ENCODE measurements around the gene MAP2K3. TPM values are rescaled to one million over a fixed set of nuclear protein-coding genes. Genes with fewer than 3 reads are reported as not detected.

The MAP2K3 gene
- polyA plus RNA-seq, 1 donor from 2014 or later, result 5.3 TPM

GRCh38 chr17:21239680-21240368 is 44.7 kb upstream of the MAP2K3 start:
- no peaks in the 10 kb centered on the region for H3F3A ChIP-seq (ENCODE audit: insufficient read depth, low read length, poor library complexity, severe bottlenecking)
- no peak overlapping the region for H3K9ac ChIP-seq (ENCODE audit: low read length)
- no peak overlapping the region for H3K27ac ChIP-seq (ENCODE audit: low read length)
- no peak overlapping the region for H2AFZ ChIP-seq (ENCODE audit: low read depth, low read length)
- no peaks in the 10 kb centered on the region for H3K9me3 ChIP-seq (ENCODE audit: low read length)
- no peak for TF ChIP-seq EP300 (conservative IDR thresholded peaks at IDR 0.05; ENCODE audit: poor library complexity, severe bottlenecking)
- TF ChIP-seq, protein P1, sequence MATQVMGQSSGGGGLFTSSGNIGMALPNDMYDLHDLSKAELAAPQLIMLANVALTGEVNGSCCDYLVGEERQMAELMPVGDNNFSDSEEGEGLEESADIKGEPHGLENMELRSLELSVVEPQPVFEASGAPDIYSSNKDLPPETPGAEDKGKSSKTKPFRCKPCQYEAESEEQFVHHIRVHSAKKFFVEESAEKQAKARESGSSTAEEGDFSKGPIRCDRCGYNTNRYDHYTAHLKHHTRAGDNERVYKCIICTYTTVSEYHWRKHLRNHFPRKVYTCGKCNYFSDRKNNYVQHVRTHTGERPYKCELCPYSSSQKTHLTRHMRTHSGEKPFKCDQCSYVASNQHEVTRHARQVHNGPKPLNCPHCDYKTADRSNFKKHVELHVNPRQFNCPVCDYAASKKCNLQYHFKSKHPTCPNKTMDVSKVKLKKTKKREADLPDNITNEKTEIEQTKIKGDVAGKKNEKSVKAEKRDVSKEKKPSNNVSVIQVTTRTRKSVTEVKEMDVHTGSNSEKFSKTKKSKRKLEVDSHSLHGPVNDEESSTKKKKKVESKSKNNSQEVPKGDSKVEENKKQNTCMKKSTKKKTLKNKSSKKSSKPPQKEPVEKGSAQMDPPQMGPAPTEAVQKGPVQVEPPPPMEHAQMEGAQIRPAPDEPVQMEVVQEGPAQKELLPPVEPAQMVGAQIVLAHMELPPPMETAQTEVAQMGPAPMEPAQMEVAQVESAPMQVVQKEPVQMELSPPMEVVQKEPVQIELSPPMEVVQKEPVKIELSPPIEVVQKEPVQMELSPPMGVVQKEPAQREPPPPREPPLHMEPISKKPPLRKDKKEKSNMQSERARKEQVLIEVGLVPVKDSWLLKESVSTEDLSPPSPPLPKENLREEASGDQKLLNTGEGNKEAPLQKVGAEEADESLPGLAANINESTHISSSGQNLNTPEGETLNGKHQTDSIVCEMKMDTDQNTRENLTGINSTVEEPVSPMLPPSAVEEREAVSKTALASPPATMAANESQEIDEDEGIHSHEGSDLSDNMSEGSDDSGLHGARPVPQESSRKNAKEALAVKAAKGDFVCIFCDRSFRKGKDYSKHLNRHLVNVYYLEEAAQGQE (IDR thresholded peaks at IDR 0.05; ENCODE audit: borderline replicate concordance), result no peak
- TF ChIP-seq RAD21 (conservative IDR thresholded peaks at IDR 0.05), result no peak
- TF ChIP-seq POLR2AphosphoS5 (IDR thresholded peaks at IDR 0.05), result no peak
- TF ChIP-seq SMC3 (conservative IDR thresholded peaks at IDR 0.05; ENCODE audit: poor library complexity), result no peak
- TF ChIP-seq CTCF (IDR thresholded peaks at IDR 0.05; ENCODE audit: poor library complexity, severe bottlenecking), result no peak
- no peak for TF ChIP-seq MXI1 (conservative IDR thresholded peaks at IDR 0.05; ENCODE audit: poor library complexity, severe bottlenecking)
- TF ChIP-seq EZH2 (IDR thresholded peaks at IDR 0.05; ENCODE audit: borderline replicate concordance, insufficient read depth, low read length, poor library complexity, severe bottlenecking), result no peak
- TF ChIP-seq TAF1 (IDR thresholded peaks at IDR 0.05; ENCODE audit: low read depth), result no peak
- H3K9me2 ChIP-seq (ENCODE audit: insufficient read depth, low read length), result no peaks in the 10 kb centered on the region
- no peaks in the 10 kb centered on the region for H3K36me3 ChIP-seq (ENCODE audit: insufficient read depth, low read length)
- H3K4me2 ChIP-seq (ENCODE audit: low read length), result no peak overlapping the region
- no peaks in the 10 kb centered on the region for H4K20me1 ChIP-seq (ENCODE audit: insufficient read depth)
- H3K4me3 ChIP-seq (ENCODE audit: low read length), result no peak overlapping the region
- no peaks in the 10 kb centered on the region for H3K79me2 ChIP-seq (replicated peaks; ENCODE audit: insufficient read depth, low read length)
- H3K27me3 ChIP-seq (ENCODE audit: insufficient read depth, low read depth, low read length), result no peaks in the 10 kb centered on the region

- no peaks in the 10 kb centered on the region for H4K20me1 ChIP-seq (ENCODE audit: insufficient read depth)
- no peaks in the 10 kb centered on the region for H3K36me3 ChIP-seq (ENCODE audit: insufficient read depth, low read length)
- no peak overlapping the region for H3K9ac ChIP-seq (ENCODE audit: low read length)
- no peaks in the 10 kb centered on the region for H3K79me2 ChIP-seq (replicated peaks; ENCODE audit: insufficient read depth, low read length)
- H3K27me3 ChIP-seq (ENCODE audit: insufficient read depth, low read depth, low read length), result no peaks in the 10 kb centered on the region
- no peaks in the 10 kb centered on the region for H3F3A ChIP-seq (ENCODE audit: insufficient read depth, low read length, poor library complexity, severe bottlenecking)
- H3K9me2 ChIP-seq (ENCODE audit: insufficient read depth, low read length), result no peaks in the 10 kb centered on the region
- no peak for TF ChIP-seq EZH2 (IDR thresholded peaks at IDR 0.05; ENCODE audit: borderline replicate concordance, insufficient read depth, low read length, poor library complexity, severe bottlenecking)
- no peak for TF ChIP-seq CTCF (IDR thresholded peaks at IDR 0.05; ENCODE audit: poor library complexity, severe bottlenecking)
- TF ChIP-seq, protein P1 (IDR thresholded peaks at IDR 0.05; ENCODE audit: borderline replicate concordance), result no peak
- no peak for TF ChIP-seq TAF1 (IDR thresholded peaks at IDR 0.05; ENCODE audit: low read depth)
- no peak for TF ChIP-seq EP300 (conservative IDR thresholded peaks at IDR 0.05; ENCODE audit: poor library complexity, severe bottlenecking)
- no peak for TF ChIP-seq RAD21 (conservative IDR thresholded peaks at IDR 0.05)
- no peak for TF ChIP-seq POLR2AphosphoS5 (IDR thresholded peaks at IDR 0.05)
- no peak for TF ChIP-seq MXI1 (conservative IDR thresholded peaks at IDR 0.05; ENCODE audit: poor library complexity, severe bottlenecking)
- no peak for TF ChIP-seq SMC3 (conservative IDR thresholded peaks at IDR 0.05; ENCODE audit: poor library complexity)
- no peak overlapping the region for H2AFZ ChIP-seq (ENCODE audit: low read depth, low read length)
- no peak overlapping the region for H3K27ac ChIP-seq (ENCODE audit: low read length)
- H3K4me3 ChIP-seq (ENCODE audit: low read length), result no peak overlapping the region
- no peaks in the 10 kb centered on the region for H3K9me3 ChIP-seq (ENCODE audit: low read length)
- no peak overlapping the region for H3K4me2 ChIP-seq (ENCODE audit: low read length)
These were observed 44.0 kb upstream of the MAP2K3 start for GRCh38 chr17:21240369-21241055.

All from neural cell (in vitro differentiated cells).